22Rv1 (cell line): ENCODE results near the gene EFCAB8.

ENCODE experiments used
- CTCF ChIP-seq: fragments of 450-650 bp; IDR thresholded peaks from 2 replicates; pipeline ENCODE4 v1.5.1; 2017; ENCODE audit warnings: mild to moderate bottlenecking
- ZFX ChIP-seq: fragments of 450-650 bp; IDR thresholded peaks from 2 replicates; pipeline ENCODE4 v1.6.1; 2017; ENCODE audit warnings: antibody characterized with exemption, borderline replicate concordance

DNA sequence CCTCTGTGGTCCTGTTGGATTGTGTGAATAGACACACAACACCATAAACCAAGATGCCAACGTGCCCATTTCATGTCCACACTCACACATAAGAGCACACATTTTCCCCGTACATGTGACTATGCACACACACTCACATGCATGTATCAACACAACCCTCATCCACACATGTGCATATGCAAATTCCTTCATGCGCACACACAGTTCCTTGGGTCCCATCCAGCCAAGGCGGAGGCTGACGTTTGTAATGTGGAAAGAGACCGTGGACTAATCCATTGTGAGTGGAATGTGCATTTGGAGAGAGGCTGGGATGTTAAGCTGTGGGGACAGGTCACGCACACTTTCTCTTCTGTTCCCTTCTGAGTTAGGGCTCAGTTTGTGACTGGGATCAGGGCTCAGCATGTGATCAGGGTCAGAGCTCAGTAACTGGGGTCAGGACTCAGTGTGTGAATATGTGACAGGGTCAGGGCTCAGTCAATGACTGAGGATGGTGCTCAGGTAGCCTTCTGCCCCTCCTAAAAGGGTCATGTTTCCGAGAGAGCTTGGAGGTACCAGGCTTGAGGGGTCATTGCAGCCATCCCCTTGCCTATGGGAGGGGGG is 148.2 kb downstream of the EFCAB8 start:
- TF ChIP-seq CTCF (no peak), ZFX (no peak)
